ENCODE results near the gene PLXNB2.

GRCh38 chr22:50255099-50255498 lies 52.3 kb downstream of the PLXNB2 start:
- TF ChIP-seq POLR2A (IDR thresholded peaks at IDR 0.05): no peak
- TF ChIP-seq CTCF (IDR thresholded peaks at IDR 0.05): no peak
